ENCODE data around the gene SORL1-AS1.
"Not testable (repeated sequence)": the region's sequence is repeated elsewhere in the genome, so short reads cannot be mapped to it uniquely, and the experiment has no call there.

Gene SORL1-AS1

DNA sequence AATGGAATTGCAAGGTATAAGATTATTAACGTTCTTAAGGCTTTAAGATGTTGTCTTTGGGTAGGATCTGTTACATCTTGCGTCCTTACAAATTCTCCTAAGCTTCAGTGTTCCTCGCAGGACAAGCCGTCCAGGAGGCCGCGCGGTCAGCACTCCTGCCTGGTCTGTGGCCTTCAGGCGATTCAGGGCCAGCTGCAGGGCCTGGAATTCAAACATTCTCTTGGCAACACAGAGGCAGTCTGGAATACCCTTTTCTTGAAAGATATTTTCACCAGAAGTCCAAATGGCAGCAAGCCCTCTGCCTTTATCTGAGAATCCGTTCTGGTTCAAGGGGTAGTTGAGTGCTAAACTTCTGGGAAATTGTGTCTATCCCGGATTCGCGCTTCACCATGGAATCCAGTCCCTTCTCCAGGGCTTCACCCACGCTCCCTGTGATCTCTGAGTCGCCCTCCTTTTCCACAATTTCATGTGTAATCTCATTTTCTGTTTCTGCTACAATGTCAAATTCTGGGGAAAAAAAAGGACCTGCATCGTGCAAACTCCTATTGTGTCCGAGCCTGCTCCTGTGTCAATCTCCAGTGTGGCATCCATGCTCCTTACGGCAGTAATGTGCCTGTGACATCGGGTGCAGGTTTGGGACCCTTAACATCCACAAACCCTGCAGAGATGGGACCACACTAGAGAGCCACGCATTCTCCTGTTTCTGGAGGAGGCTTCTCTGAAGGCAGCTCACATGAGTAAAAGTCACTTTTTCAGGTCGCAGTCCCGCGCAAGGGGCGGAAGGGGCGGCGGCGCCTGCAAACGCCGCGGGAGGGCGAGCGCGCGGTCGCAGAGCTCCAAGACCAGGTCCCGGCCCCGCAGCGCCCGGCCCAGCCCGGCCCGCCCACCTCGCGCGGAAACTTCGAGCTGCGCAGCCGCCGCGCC, 26.0 kb downstream of the SORL1-AS1 start:
- peak in 1 of 4 experiments; percentile 30 for DNase-seq

DNA sequence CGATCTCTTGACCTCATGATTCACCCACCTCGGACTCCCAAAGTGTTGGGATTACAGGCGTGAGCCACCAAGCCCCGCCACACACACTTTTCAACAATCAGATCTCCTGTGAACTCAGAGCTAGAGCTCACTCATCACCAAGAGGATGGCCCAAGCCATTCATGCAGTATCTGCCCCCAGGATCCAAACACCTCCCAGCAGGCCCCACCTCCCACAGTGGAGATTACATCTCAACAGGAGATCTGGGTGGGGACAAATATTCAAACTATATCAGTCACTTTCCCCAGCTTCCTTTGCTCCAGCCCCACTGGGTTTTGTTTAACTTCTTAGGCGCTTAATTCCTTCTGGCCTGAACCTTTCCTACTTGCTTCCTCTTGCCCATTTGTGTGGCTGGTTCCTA, 26.9 kb downstream of the SORL1-AS1 start:
- no peak for DNase-seq

DNA sequence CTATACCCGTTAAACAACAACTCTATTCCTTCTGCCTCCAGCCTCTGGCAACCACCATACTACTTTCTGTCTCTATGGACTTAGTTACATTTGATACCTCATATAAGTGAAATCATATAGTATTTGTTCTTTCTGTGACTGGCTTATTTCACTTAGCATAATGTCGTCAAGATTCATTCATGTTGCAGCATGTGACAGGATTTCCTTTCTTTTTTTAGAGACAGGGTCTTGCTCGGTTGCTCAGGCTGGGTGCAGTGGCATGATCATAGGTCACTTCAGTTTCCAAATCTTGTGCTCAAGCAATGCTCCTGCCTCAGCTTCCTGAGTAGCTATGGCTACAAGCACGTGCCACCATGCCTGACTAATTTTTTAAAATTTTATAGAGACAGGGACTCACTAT, 30.1 kb downstream of the SORL1-AS1 start:
- DNase-seq: no peak

DNA sequence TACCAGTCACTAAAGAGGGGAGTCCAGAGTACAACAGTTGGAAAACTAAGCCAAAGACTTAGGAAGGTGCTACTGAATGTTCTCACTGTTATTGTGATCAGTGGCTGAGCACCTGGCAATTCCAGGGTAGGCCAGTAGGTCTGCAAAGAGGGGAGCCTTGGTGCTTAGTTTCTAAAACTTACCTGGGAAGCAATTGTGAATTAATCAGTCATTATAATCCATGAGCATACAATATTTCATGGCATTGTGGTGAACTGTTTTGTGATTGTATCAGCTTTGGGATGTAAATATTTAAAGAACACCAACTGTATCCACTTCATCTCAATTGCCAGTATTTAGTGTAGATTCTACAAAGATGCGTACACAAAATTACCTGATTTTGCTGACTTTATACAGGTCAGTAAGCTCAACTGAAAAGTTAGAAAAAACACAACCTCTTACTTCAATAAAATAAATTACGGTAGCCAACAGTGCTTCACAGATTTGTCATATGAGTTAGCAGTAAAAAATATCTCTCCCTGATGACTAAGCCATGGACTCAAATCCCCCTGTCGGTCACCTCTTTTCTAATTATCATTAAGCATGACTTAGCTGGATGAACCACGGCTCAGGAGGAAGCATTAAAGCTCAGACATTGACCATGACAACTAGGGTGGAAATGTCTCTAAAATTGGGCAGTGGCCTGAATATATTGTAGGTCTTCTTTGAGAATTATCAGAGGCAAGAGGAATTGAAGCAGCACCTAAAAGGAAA, 31.4 kb downstream of the SORL1-AS1 start:
- DNase-seq: no peak

DNA sequence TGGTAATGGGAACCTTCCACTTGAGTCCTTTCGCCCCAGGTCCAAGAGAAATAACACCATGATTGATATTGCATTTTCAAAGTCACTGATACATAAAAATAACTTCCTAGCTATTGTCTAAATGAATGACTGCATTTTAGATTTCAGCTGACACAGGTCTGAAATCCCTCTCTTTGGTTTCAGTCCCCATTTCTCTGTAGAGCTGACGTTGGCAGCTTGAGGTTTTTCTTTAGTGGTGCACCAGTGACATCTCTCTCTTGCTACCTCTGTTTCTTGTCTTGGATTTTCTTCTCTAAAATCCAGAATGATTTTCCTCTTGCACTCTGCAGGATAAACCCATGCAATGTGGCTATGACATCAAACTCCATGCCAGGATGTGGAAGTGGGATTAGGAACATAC, 32.4 kb downstream of the SORL1-AS1 start:
- DNase-seq: no peak

DNA sequence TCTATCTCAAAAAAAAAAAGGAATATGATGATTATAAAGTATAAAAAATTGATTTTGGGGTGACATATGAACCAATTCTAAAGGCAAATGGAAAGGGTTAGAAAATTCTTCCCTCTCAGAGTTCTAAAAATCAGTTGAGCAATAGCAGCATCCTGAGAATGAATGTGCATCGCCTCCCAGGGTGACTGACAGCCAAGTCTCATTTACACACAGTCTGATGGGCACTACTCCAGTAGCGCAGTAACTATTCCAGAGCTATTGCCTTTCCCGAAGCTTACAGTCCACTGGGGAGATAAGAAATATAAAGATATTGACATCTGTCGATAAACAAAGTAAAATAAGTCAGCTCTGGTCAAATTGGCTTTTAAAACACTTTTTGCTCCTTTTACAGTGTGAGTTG, 32.9 kb downstream of the SORL1-AS1 start:
- DNase-seq: no peak

DNA sequence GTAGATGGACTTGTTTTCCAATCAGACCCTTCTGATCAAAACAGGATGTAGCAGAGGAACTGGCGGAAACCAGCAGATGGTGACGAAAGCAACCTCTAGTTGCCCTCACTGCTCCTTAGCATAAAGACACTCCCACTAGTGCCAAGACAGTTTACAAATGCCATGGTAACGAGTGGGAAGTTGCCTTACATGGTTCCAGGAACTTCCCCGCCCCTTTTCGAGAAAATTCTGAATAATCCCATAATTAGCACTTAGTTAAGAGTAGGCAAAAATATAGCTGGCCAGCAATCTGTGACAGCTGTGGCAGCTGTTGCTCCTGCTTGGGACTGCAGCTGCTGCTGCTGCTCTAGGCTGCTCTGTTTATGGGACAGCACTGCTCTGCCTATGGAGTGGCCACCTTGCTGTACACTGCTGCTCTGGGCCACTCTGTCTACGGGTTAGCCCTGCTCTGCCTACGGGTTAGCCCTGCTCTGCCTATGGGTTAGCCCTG, 34.1 kb downstream of the SORL1-AS1 start:
- peak in 1 of 4 experiments; percentile 19 for DNase-seq

DNA sequence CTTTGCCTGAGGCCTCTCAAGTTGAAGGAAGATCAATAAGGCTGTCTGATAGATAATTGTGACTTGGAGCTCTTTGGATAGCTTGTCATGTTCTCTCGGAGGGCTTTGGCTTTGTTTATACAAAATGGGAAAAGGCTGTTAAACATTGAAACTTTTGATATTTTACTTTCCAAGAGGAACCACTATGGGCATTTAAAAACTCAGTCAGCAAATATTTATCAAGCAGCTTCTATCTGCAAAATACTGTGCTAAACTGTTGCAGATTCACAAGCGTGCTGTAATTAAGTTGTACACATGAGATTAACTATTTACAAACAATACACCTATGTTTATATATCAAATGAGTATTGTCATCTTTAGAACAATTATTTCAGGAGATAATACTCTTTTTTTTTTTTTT, 35.2 kb downstream of the SORL1-AS1 start:
- no peak for DNase-seq

DNA sequence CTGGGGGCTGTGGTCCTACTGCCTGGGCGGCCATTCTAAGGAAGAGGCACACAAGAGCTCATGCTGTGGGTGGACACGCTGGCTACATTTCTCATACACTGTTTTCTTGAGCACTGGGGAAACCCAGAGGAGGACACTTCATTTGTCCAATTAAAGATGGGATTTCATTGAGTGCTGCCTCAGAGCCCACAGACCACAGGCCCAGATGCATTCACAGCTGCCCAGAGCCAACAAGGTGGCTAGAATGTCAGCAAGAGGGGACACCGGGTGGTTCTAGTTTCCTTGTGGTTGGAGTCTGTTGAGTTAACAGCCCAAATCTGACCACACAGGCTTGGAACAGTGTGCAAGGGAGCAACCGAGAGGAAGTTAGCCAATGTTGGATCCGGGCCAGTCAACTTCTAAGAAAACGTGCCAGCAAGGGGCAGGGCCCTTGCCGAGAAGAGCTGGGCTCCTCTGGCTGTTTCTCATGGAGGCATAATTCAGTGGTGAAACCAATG, 35.7 kb downstream of the SORL1-AS1 start:
- DNase-seq: peak in 1 of 4 experiments; percentile 6

DNA sequence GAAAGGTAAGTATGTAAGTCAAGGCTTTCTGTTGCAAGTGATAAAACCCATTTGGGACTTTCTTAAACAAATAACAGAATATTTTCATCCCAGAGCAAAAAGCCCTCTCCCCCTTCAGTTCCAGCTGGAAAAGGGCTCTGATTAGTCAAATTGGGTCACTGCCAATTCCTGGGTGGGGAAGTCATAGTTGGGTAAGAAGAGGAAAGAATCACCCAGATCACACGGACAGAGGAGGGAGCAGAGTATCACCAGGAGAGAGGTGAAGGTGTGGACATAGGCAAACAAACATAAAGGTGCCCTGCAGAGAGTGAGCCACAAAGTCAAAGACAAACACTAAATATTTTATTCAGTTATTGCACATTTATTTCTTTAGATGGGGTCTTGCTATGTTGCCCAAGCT, 36.9 kb downstream of the SORL1-AS1 start:
- DNase-seq: no peak

DNA sequence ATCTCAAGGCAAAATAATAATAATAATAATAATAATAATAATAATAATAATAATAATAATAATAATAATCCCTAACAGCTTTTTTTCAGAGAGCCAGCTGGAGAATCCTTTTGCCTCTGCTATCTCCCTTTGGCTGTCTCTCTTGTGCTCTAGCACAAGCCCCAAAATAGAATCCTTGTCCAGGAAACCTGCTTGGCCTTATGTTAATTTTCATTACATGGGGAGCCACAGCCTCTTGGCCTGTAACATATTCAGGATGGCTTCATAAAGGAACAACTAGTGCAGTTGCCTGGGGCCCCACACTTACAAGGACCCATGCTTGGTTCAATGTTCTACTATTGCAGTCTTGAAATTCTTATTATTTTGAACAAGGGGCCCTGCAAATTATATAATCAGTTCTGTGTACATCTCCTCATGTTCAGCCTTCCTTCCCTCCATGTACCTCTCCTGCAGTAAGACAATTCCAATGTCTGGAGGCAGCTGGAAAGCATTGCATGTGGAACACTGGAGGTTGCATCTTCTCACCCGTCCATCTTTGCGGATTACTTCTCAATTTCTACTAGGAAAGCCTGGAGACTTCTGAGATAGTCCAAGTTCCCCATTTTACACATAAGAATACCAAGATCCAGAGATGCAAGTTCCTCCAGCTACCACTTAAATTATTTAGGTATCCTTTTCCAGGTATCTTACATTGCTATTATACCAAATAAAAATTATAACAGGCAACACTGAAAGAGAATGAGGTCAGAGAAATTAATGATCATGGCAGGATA, 38.4 kb downstream of the SORL1-AS1 start:
- no peak for DNase-seq

DNA sequence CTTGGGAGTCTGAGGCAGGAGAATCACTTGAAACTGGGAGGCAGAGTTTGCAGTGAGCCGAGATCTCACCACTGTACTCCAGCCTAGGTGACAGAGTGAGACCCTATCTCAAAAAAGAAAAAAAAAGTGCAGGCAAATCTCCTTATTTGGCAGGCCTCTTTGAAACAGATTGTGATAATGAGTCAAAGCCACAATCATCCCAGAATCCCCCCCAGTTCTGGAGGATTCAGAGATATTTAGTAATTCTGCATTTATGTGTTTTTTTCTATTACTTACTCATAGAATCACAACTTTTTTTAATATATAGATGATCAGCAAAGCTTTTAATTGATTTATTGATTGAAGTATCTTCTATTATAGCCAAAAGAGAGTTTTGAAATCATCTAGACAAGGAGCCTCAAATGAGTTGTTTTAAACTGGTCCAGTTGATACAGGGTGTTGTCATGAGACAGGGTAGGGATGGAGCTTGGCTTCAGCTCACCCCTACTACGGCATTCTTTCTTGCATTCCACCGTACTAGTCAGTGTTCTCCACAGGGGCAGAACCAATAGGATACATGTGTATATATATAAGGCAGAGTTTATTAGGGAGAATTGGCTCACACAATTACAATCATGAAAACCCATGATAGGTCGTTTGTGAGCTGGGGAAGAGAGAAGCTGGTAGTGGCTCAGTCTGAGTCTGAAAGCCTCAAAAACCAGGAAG, 39.9 kb downstream of the SORL1-AS1 start:
- no peak for DNase-seq

DNA sequence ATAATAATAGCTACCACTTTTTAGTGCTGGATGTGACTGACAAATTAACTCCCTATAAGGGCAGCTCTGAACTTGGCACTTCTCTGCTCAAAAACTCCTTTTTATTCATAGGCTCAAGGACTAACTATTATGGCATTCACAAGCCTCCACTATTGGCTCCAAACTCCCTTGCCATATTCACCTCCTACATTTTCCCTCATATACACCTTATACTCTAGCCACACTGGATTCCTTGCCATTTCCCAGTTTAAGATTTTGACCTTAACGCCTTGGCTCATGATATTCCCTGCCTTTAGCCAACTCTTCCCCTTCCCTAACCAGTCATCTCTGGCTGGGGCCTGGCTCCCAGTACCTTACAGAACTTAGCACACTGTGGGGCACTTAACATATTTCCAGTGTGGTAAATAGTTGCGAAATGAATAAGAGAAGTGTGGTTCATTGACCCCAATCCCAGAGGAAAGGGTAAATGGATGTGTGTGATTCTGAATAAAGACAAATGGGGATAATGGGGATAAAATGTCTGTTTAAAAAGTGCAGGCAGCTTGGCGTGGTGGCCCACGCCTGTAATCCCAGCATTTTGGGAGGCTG, 40.7 kb downstream of the SORL1-AS1 start:
- no peak for DNase-seq

DNA sequence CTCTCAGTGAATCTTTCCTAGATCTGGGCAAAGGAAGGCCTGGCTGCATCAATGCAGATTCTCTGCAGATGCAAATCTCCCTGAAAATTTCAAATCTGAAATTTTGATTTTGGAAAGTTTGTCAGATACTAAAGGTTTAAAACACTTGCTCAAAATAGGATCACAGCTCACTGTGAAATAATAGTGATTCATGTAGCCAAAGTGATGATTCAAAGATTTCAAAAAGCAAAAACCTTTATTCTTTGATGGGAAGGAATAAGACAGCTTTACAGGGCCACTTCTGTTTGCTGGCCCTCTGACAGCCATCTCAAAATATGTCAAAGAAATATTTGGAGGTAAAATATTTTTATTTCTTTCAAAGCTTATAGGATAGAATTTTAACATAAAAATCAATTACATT, 41.4 kb downstream of the SORL1-AS1 start:
- DNase-seq: not testable (repeated sequence)

DNA sequence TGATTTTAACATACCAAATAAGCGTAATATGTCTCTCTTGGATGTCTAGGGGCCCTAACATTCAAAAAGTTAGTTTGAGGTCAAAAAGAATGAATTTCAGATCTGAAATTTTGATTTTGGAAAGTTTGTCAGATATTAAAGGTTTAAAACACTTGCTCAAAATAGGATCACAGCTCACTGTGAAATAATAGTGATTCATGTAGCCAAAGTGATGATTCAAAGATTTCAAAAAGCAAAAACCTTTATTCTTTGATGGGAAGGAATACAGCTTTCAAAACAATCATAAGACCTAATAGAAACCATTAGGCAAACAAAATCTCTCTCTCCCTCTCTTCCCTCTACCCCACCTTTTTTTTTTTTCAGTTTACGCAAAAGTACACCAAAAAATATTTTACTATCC, 42.7 kb downstream of the SORL1-AS1 start:
- not testable (repeated sequence) for DNase-seq

DNA sequence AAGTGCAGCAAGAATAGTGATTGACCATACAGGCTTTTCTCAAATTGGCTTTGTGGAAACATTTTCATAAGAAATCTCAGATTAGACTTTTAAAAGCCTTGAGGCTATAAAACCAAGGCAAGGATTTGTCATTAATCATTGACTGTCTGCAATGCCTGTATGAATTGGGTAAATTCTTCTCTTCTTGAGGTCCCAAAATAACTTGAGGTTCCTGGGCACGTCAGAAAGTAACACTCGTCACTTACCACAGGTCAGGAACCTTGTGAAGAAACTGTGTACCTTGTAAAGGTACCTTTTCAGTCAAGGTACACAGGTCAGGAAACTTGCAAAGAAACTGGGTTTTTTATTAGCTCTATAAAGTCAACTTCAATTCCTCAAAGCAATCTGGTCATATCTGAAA, 43.9 kb downstream of the SORL1-AS1 start:
- no peak for DNase-seq

DNA sequence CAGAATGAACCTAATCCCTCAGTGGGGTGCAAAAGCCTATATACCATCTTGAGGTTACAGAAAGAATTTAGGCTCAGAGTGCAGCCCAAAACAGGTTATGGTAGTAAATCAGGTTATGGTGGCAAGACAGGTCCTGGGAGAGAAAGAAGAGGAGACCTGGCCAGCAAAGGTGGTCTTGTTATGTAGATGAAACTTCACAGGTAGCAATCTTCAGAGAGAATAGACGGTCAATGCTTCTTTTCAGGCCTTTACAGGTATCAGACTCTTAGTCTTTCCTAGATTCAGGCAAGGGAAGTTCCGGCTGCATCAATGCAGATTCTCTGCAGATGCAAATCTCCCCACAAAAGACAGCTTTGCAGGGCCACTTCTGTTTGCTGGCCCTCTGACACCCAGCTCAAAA, 46.5 kb downstream of the SORL1-AS1 start:
- DNase-seq: no peak

DNA sequence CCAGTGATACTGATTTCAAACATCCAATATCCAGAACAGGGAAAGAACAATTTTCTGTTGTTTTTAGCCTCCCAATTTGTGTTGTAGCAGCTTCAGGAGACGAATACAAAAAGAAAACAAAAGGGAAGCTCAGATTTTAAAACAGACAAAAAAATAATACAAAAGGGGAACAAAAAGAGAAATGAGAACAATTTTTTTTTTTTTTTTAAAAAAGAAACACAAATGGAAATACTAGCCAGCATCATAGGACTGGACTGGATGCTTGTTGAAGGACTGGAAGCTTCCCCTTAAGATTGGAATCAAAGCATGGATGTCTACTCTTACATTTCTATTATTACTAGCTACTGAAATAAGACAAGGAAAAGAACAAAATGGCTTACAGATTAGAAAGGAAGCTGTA, 47.1 kb downstream of the SORL1-AS1 start:
- no peak for DNase-seq

DNA sequence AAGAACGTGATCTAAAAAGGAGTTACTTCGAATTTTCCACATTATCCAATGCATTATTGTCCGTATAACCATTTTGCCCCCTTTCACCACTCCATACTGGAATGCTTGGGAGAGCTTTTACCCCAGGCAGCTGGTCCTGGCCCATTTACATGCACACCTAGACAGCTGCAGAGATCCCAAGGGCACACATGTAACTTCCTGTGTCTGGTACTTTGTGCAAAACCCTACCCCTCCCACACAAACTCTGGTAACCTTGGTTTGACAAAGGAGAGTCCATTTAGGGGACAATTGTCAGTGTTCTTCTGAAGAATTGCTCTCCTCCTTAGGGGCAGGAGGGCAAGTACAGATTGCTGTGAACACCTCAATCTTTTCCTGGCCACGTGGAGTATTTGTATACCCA, 58.0 kb downstream of the SORL1-AS1 start:
- no peak for DNase-seq

DNA sequence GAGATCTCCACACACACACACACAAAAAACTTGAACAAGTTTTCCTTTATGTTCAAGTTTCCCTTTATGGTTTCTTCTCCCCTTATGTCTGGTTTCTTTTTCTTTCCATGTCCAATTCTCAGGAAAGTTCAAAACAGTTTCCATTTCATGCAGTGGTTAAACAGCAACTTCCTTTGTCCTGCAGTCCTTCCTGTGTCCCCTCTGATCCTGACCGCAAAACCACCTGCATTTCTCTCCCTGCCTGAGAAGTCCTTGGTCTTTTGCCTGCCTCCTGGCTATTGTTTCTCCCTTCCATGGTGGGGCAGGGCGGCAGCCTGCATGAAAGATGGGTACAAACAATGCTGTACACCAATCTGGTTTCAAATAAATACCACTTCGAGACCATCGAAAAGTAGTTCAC, 58.9 kb downstream of the SORL1-AS1 start:
- no peak for DNase-seq

DNA sequence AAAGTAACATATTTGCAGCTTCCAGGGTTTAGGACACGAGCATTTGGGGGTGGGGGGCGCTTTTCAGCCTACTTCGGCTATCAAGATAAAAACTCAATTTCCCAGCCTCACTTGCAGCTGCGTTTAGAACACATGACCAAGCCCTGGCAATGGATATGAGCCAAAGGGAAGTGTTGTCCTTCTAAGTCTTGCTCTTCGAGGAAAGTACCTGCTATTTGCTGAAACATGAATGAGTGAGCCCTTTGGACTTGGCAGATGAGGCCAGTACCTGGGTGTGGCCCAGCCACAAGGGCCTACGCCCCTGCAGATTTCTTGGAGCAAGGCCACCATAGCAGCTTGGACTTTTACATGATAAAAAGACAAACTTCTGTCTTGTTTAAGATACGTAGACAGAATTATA, 60.9 kb downstream of the SORL1-AS1 start:
- no peak for DNase-seq

DNA sequence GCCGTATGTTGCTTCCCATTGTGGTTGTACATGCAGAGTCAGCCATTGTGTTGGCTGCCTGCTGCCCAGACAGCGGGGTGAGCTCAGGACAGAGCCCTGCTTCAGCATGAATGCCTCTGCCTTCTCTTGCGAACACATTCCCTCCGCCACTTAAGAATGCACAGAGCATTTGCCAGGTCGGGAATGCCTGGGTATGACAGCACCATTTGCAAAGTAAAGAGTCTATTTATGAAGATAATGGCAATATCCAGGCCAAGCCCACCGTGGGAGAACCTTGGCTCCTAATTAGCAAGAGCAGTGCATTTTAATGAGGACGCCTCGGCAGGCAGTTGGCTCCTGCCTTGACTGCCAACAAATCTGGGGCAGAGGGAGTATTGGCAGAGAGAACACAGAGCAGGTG, 63.1 kb downstream of the SORL1-AS1 start:
- DNase-seq: no peak
